ENCODE results near the gene SEC11A.

DNA sequence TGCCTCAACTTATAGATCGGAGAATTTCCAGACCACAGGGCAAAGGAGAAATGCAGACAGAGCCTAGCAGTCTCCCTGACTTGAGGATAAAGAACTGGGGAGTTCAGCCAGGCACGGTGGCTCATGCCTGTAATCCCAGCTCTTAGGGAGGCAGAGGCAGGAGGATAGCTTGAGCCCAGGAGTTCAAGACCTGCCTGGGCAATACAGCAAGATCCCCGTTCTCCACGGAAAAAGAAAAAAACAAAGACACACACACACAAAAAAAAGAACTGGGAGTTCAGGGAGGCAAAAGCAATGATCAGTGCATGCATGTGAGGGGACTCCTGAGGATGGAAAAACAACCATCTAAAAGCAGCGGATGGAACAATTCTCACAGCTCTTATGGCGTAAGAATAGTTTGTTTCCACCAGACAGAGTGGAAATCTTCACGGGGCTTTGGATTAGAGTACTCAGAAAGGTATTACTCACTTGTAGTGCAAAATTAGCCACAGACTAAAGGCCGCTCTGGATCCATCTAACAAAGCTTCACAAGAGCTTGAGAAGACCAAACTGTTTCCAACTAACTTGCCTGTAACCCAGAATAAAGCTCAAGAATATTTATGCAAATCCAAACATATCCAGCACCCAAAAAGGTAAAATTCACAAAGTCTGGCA, 16.3 kb downstream of the SEC11A start:
- TF ChIP-seq, protein P1, sequence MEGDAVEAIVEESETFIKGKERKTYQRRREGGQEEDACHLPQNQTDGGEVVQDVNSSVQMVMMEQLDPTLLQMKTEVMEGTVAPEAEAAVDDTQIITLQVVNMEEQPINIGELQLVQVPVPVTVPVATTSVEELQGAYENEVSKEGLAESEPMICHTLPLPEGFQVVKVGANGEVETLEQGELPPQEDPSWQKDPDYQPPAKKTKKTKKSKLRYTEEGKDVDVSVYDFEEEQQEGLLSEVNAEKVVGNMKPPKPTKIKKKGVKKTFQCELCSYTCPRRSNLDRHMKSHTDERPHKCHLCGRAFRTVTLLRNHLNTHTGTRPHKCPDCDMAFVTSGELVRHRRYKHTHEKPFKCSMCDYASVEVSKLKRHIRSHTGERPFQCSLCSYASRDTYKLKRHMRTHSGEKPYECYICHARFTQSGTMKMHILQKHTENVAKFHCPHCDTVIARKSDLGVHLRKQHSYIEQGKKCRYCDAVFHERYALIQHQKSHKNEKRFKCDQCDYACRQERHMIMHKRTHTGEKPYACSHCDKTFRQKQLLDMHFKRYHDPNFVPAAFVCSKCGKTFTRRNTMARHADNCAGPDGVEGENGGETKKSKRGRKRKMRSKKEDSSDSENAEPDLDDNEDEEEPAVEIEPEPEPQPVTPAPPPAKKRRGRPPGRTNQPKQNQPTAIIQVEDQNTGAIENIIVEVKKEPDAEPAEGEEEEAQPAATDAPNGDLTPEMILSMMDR (IDR thresholded peaks at IDR 0.05; ENCODE audit: borderline replicate concordance, extremely low read depth, low read length, poor library complexity, severe bottlenecking): no peak
- TF ChIP-seq EZH2 (IDR thresholded peaks at IDR 0.05; ENCODE audit: borderline replicate concordance, low read depth, low read length, severe bottlenecking): no peak
